GM15510 (cell line): ENCODE results near the gene NGEF.

Experiments
- POLR2A ChIP-seq: IDR thresholded peaks from 3 replicates; pipeline ENCODE4 v1.6.1; 2011; ENCODE audit warnings: borderline replicate concordance; ENCODE audit not compliant: insufficient read length; ENCODE audit errors: extremely low read depth

NGEF gene

DNA sequence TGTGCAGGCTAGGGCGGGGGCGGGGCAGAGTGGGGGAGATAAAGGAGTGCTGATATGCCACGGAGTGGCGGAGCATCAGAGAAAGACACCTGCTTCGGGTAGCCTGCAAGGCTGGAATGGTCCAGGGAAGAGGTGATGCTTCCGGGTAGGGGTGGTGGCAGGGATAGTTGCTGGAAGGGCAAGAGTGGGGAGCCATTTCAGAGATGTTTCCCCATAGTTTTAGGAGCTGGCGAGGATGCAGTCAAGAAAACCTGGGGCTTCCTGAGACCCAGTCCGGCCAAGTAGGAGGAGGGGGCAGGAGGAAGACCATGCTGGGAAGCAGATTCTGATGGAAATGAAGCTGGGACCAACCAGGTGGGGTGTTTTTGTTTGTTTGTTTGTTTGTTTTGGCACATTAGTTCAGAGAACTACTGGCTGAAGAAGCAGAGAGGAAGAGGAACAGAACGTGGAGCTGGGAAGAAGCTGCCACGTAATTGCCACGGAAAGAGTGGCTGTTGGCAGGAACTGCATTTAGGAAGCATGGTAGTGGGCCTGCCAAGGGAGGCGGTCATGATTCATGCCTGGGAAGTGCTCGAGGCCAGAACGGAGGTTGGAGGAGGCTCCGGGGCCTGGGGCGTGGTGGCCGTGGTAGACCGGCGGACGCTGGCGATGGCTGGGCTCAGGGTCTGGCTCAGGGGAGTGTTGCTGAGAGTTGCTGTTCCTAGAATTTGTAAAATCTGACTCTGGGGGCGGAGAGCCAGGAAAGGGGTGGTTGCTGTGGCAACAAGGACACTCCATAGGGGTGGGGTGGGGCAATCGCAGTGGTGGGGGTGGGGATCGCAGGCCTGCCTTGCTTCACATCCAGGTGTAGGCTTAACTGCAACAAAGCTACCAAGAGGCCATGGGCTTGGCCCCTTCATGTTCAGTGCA is 38.4 kb upstream of the NGEF start:
- no peak for TF ChIP-seq POLR2A

DNA sequence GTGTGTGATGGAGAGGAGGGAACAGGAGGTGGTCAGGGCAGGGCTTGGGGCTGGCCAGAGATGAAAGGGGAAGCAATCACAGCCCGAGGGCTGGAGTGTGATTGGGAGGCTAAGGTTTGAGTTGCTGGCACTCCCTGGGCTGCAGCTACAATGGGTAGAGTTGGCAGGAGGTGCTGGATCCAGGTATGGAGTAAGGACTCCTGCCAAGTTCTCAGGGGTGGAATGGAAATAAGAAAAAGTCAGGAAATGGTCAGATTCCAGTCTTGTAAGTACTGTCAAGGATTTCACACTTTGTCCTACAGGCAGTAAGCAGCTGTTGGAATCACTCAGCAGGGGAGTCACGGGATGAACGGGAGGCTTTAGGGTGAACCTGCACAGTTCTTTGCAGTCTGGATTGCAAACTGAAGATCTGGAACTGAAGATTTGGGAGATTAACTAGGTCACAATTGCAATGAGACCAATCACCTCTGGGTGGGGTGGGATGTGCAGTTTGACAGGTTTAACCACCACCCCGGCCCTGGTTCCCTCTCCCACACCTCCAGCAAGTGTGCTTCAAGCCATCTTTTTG is 36.2 kb upstream of the NGEF start:
- no peak for TF ChIP-seq POLR2A

DNA sequence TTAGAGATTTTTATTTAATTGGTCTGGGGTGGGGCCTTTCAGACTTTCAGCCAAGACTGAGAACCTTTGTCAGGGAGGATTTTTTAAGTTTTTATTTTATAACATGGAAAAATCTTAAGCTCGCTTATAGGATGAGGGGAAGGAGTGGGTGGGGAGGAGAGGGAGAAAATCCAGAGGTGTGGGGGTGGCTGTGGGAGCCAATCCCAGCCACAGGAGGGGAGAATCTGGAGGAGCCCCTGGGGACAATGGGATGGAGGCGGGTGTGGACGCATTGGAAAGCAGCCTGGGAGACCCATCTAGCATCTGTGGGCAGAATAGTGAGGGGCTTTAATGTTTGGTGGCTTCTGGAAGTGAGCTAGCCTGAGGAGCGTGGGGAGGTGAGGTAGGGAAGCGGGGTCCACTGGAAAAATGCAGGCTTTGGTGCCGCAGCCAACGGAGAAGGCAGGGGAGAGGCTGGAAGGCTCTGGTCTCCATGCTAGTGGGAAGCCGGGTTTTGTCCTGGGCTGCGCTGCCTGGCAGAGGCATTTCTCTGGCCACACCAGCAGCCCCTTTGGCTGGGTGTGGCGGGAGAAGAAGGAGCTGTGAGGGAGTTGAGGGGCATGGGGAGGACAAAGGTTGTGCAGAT is 35.6 kb upstream of the NGEF start:
- no peak for TF ChIP-seq POLR2A

GRCh38 chr2:233047667-233048066 is 34.6 kb upstream of the NGEF start:
- no peak for TF ChIP-seq POLR2A

GRCh38 chr2:233047206-233047605 is 34.1 kb upstream of the NGEF start:
- TF ChIP-seq POLR2A, result no peak

- TF ChIP-seq POLR2A, result no peak
These were observed 32.0 kb upstream of the NGEF start for GRCh38 chr2:233044974-233045605.

DNA sequence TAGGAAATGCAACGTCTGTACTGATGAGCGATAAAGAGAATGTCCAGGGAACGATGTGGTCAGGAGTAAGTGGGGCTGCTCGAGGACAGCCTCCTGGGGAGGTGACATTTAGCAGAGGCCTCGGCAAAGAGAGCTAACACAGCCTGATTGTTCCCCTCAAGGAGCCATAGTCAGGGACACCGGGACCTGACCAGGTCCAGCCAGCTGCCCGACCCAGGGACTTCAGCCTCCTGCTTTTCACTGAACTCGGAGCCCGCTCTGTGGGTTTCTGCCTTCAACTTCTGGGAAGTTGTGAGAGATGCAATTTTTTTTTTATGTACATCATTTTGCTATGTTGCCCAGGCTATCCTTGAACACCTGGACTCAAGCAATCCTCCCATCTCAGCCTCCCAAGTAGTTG is 29.5 kb upstream of the NGEF start:
- no peak for TF ChIP-seq POLR2A

DNA sequence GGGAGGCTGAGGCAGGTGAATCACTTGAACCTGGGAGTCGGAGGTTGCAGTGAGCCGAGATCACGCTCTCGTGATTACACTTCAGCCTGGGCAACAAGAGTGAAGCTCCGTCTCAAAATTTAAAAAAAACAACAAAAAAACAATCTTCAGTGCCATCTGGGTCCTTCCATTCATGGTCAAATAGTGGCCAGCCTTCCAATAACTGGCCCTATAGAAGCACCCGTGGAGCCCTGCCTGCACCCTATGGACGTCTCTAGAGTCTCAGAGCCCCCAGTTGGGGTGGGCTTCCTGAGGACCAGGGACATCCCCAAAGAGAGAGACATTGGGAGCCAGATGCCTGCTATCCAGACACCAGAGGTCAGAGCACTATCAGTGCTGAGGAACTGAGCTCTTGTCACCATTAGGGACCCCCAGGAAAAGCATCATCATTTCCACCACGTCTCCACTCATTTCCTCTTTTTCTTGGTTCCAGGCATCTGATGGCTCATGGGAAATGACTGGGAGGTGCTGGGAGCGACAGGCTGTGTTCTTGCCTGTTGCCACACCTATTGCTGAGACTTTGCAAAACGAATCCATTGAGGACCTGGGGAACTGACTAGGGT is 28.8 kb upstream of the NGEF start:
- no peak for TF ChIP-seq POLR2A

GRCh38 chr2:233040571-233040970 is 27.5 kb upstream of the NGEF start:
- TF ChIP-seq POLR2A, result no peak

DNA sequence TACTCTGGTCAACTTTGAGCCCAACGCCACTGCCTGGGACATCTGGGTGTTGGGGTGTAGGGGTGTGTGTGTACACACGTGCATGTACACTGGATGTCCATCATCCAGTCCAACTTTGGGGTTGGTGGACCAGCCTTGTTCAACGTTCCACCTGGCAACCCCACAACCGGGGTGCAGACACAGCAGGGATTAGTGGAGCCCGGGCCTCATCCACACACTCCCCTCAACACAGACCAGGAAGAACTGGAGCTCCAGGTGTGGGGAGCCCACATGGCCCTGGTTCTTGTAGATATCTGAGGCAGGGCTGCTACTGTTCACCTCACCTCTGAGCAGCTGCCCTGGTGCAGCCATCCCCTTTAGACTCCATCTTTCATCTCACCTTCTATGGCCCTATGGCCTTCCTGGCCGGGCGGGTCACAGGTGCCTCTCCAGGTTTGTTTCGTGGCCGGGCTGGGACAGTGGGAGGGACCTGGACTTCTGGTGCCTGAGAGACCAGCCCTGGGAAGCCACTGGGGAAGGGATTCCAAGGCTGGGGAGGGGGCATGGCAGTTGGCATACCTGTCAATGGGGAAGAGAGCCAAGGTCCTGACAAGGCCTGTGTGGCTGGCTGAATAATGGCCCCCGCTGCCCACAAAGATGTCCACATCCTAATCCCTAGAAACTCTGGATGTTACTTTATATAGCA is 26.9 kb upstream of the NGEF start:
- no peak for TF ChIP-seq POLR2A

- no peak for TF ChIP-seq POLR2A
These were observed 26.3 kb upstream of the NGEF start for GRCh38 chr2:233039212-233039845.

DNA sequence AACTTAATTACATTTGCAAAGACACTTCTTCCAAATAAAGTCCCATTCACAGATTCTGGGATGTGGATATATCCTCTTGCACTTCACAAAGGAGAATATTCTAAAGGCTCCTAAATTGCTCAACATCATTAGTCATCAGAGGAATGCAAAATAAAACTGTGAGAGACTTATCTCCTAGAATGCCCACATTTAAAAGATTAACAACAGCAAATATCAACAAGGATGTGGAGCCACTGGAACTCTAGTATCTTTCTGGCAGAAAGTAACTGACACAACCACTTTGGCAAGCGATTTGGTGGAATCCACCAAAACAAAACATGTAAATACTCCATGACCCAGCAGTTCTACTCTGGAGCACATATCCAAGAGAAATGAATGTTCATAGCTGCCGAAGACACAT is 24.0 kb upstream of the NGEF start:
- no peak for TF ChIP-seq POLR2A

DNA sequence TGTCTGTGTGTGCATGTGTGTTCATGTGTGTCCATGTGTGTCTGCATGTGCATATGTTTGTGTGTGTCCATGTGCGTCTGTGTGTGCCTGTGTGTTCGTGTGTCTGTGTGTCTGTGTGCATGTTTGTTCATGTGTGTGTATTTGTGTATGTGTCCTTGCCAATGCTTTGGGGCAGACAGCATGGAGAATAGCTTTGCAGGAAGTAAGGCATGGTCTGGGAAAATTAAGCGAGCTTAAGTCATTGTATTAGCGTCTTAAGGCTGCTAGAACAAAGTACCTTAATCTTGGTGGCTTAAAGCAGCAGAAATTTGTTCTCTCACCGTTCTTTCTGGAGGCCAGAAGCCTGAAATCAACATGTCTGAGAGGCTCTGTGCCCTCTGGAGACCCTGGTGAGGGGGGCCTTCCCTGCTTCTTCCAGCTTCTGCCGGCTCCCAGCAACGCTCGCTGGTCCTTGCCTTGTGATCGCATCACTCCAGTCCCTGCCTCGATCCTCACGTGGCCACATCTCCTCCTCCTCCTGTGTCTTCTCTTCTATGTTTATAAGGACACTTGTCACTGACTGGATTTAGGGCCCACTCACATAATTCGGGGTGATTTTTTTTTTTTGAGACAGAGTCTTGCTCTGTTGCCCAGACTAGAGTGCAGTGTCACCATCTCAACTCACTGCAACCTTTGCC is 23.2 kb upstream of the NGEF start:
- no peak for TF ChIP-seq POLR2A
